Dermis blood vessel endothelial cell (primary cell): ENCODE measurements around the gene SMCO2. TPM values are rescaled to one million over a fixed set of nuclear protein-coding genes. Genes with fewer than 3 reads are reported as not detected.

Experiments
- total RNA-seq: library from RNA; depleted of rRNA; stranded (reverse); fragments of >200 nt; gene quantifications from 2 replicates; pipeline ENCODE4 v1.2.3, GENCODE V29; 2014

Gene SMCO2
- total RNA-seq, 1 donor from 2014 or later: 0.34 TPM

Other genes with a start within 250 kb of the SMCO2 start
- 75.9 and 91.6 TPM in 2 replicates for gene STK38L, start 202.4 kb upstream of the SMCO2 start, total RNA-seq
- gene BMAL2, start 113.9 kb upstream of the SMCO2 start, total RNA-seq: 43.6 and 55.0 TPM in 2 replicates
- 354 and 576 TPM in 2 replicates for gene PPFIBP1, start 77.5 kb downstream of the SMCO2 start, total RNA-seq
- gene REP15, start 249.7 kb downstream of the SMCO2 start, total RNA-seq: 7.0 and 10.9 TPM in 2 replicates